ENCODE measurements around the gene NINL.

The NINL gene

DNA sequence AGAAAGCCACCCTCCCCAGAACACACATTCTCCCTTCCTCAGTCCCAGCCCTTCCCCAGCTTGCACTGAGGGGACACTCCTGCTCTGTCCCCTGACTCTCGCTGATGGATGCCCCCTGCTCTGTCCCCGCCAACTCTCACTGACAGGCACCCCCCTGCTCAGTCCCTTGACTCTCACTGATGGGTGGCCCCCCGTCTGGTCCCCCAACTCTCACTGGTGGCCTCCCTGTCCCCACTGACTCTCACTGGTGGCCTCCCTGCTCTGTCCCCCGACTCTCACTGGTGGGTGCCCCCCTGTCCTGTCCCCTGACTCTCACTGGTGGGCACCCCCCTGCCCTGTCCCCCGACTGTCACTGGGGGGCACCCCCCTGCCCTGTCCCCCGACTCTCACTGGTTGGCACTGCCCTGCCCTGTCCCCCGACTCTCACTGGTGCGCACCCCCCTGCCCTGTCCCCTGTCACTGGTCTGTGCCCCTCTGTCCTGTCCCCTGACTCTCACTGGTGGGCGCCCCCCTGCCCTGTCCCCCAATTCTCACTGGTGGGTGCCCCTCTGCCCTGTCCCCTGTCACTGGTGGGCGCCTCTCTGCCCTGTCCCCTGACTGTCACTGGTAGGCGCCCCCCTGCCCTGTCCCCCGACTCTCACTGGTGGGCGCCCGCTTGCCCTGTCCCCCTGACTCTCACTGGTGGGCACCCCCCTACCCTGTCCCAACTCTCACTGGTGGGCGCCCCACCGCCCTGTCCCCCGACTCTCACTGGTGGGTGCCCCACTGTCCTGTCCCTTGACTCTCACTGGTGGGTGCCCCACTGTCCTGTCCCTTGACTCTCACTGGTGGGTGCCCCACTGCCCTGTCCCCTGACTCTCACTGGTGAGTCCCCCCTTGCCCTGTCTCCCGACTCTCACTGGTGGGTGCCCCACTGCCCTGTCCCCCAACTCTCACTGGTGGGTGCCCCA, 116.9 kb downstream of the NINL start:
- no peak for DNase-seq (ENCODE audit: low read depth in 2 of 2, low spot score in 1 of 2)

GRCh38 chr20:25467441-25467840, 117.9 kb downstream of the NINL start:
- no peak for DNase-seq (ENCODE audit: low read depth in 2 of 2, low spot score in 1 of 2)

DNA sequence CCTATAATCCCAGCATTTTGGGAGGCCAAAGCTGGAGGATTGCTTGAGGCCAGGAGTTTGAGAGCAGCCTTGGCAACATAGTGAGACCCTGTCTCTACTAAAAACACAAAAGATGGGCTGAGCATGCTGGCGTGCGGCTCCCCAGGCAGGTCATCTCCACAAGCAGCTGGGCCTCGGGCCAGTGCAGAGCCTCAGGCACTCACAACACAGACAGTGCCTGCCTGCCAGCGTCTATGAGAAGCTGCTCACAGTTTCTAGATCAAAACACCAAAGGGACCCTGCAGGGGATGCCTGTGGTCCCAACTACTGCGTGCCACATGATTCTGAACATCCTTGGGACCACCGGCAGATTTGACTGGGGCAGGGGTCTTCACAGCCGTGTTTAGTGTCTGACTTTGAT, 118.5 kb downstream of the NINL start:
- no peak for DNase-seq (ENCODE audit: low read depth in 2 of 2, low spot score in 1 of 2)

- no peak for DNase-seq (ENCODE audit: low read depth in 2 of 2, low spot score in 1 of 2)
These were observed 119.8 kb downstream of the NINL start for GRCh38 chr20:25465243-25466135.

- no peak for DNase-seq (ENCODE audit: low read depth in 2 of 2, low spot score in 1 of 2)
These were observed 120.7 kb downstream of the NINL start for GRCh38 chr20:25464501-25465242.

GRCh38 chr20:25461786-25462545, 123.4 kb downstream of the NINL start:
- no peak for DNase-seq (ENCODE audit: low read depth in 2 of 2, low spot score in 1 of 2)

- DNase-seq (ENCODE audit: low read depth in 2 of 2, low spot score in 1 of 2) = no peak
These were observed 124.1 kb downstream of the NINL start for GRCh38 chr20:25461281-25461650.

GRCh38 chr20:25460566-25461280, 124.6 kb downstream of the NINL start:
- no peak for DNase-seq (ENCODE audit: low read depth in 2 of 2, low spot score in 1 of 2)

DNA sequence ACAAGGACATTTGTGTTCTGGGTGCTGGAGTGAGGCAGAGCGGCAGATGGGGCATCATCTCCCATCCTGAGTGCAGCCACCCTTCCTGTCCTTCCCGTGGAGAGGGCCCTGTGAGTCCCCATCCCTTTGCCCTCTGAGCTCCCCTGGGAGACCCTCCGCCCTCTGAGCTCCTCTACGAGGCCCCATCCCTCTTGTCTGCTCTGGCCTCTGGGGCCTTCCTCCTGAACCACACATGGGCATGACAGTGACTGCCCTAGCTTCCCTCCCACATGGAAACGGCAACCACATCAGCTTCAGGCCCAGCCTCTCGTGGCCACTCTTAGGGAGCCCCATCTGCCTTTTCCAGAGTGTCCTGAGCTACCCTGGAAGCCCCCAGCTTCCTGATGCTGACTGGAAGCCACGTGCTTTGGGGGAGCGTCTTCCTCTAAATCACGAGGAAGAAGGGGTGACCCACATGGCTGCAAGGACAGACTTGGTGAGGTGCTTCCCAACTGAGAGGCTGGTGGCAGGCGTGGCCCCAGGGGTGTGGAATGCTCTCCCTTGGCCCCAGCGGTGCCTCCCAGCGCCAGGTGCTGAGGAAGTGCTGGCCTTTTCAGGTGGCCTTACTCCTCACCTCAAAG, 125.3 kb downstream of the NINL start:
- DNase-seq (ENCODE audit: low read depth in 2 of 2, low spot score in 1 of 2) = no peak

DNA sequence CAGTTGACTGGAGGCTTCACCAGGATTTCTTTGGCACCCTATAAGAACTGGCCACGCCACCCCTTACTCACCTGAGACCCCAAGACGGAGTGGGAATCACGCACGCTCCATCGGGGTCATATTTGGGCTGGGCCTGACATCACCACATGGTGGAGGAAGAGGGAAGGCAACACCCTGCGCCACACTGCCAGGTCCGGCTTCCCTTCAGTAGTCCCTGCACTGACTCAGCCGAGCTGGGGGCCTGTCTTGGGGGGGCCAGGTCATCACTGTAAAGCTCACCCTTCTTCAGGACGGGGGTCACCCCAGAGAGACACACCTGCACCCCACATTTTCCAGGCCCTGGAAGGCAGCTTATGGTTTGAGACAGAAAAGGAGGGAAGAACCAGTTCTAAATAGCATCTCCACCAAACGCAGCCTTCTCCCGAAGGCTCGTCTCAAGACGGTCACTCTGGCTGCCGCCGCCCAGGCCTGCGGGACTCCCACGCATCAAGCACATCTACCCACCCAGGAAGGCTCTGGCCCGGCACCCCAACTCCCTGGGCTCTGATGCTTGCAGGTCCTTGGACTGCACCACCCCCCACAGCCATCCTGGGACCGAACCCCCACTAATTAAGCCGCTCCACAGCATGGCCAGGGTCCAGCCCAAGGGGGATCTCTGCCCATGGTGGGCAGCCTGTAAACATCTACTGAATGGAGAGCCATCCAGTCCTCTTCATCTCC, 126.1 kb downstream of the NINL start:
- DNase-seq (ENCODE audit: low read depth in 2 of 2, low spot score in 1 of 2) = no peak

DNA sequence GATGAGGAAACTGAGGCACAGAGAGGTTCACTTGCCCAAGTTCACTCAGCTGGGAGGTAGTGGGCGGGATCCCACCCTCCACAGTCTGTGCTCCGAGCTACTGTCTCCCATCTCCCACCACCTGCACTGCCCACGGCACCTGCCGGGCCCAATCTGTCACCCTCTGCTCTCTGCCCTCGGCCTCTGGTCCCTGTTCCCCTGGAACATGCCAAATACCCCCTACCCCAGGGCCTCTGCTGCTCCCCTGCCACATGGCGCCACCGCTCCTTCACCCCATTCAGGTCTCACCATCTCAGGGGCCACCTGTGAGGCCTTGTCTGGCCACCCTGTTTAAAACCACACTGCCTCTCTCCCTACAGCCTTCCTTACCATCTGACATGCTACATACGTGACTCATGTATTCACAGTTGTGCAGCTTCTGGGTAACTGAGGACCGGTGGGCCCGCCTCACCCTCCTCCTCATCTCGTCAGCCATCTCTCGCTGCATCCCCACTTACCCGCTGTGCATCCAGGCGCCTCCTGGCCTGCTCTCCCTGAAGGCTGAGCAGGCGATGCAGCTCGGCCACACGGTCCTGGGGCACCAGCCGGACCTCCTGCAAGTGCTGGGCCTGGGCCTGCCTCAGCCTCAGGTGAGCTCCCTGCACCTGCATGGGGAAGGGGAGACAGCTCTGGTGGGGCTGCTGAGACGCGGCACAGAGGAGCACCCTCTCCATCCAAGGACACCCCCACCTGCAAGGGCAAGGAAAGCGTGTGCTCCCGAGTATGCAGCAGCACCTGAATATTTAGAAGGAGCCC, 127.2 kb downstream of the NINL start:
- DNase-seq (ENCODE audit: low read depth in 2 of 2, low spot score in 1 of 2) = no peak

GRCh38 chr20:25454153-25454900, 131.0 kb downstream of the NINL start:
- no peak for DNase-seq (ENCODE audit: low read depth in 2 of 2, low spot score in 1 of 2)

DNA sequence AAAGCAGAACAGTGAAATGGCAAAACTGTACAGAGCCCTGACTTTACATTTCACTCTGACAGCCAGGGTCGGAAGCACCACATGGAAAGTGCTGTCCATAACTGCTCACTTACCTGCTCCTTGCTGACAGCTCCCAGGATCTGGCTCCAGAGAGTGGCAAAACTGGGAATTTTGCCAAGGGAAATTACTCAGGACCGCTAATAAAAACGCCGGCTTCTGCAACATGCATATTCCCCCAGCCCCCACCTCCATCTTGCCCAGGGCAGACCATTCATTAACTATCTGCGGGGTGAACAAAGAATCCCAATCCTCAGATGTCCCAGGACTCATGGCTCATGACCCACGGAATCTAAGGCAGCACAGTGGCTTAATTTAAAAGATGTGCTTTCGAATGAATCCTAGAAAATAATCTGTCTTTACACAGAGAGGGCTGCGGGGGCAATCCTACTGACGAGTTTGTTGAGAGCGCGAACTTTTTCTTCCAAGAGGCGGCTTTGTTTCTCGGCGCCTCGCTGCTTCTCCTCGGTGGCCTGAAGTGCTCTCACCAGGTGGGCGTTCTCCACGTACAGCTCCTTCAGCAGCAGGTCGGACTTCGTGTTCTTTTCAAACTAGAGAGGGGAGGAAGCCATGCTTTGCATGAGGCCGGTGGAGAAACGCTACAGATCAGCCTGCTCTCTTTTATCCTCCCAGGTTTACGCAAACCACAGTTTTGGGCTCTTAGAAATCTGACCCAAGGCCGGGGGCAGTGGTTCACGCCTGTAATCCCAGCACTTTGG, 132.1 kb downstream of the NINL start:
- DNase-seq (ENCODE audit: low read depth in 2 of 2, low spot score in 1 of 2) = no peak

DNA sequence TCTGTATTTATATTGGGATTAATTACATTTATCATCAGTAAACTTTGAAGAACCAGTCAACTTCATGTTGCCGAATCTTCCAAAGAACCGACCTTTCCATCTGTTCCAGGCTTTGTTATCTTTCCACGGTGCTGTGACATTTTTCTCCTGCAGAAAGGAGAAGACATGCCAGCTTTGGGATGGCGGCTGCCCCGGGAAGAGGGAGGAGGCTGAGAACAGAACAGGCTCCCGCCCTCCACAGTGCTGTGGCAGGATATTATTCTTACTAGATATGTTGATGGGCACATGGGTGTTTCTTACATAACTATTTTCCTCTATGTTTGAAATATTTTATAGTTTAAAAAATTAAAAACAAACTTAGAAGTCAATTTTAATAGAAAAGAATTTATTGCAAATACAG, 133.0 kb downstream of the NINL start:
- no peak for DNase-seq (ENCODE audit: low read depth in 2 of 2, low spot score in 1 of 2)

DNA sequence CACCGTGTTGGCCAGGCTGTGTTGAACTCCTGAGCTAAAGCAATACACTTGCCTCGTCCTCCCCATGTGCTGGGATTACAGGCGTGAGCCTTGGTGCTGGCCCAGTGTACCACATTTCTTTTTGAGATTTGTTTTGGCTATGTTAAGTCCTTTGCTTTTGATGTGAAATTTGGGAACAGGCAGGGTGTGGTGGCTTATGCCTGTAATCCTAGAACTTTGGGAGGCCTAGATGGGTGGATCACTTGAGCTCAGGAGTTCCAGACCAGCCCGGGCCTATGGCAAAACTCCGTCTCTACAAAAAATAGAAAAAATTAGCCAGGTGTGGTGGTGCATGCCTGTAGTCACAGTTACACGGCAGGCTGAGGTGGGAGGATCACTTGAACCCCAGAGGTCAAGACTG, 137.7 kb downstream of the NINL start:
- DNase-seq (ENCODE audit: low read depth in 2 of 2, low spot score in 1 of 2) = no peak

GRCh38 chr20:25444556-25444955, 140.8 kb downstream of the NINL start:
- DNase-seq (ENCODE audit: low read depth in 2 of 2, low spot score in 1 of 2) = no peak

DNA sequence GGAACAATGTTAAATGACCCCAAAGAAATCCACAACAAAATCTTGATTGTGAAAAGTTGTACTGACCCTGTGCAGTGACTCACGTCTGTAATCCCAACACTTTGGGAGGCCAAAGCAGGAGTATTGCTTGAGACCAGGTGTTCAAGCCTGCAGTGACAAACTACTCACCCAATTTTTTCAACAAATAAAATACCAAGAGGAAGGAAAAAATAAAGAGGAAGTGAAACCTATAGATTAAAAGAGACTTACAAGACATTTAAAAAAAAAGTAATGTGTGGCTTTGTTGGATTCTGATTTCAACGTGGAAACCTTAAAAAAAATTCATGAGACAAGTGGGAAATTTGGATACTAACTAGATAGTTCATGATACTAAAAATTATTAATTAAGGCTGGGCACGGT, 146.0 kb downstream of the NINL start:
- no peak for DNase-seq (ENCODE audit: low read depth in 2 of 2, low spot score in 1 of 2)

Measured in stimulated activated CD8-positive, alpha-beta memory T cell treated with anti-CD3 and anti-CD28 coated beads, Interleukin-4, amount 100 ng/mL, for 1 hour (primary cell).